HepG2 (cell line): ENCODE results near the gene PSMG3. TPM values are rescaled to one million over a fixed set of nuclear protein-coding genes. Genes with fewer than 3 reads are reported as not detected.

ENCODE experiments used
- HDAC1 ChIP-seq: sonication (generic); formaldehyde crosslinking; IDR thresholded peaks from 2 replicates; pipeline ENCODE4 v1.5.1; 2020; ENCODE audit warnings: mild to moderate bottlenecking, missing genetic modification reagents
- HOXD1 ChIP-seq: sonication (generic); formaldehyde crosslinking; IDR thresholded peaks from 2 replicates; pipeline ENCODE4 v1.5.0; 2020; ENCODE audit warnings: missing genetic modification reagents
- IRF2 ChIP-seq: IDR thresholded peaks from 2 replicates; pipeline ENCODE4 v1.6.1; 2018; ENCODE audit warnings: missing genetic modification reagents, missing compliant biosample characterization
- ISL2 ChIP-seq: sonication (generic); formaldehyde crosslinking; IDR thresholded peaks from 2 replicates; pipeline ENCODE4 v1.5.0; 2020; ENCODE audit warnings: missing genetic modification reagents
- KDM5A ChIP-seq: fragments of 200-600 bp; sonication (generic); IDR thresholded peaks from 2 replicates; pipeline ENCODE4 v1.7.0; 2018; ENCODE audit warnings: antibody characterized with exemption, mild to moderate bottlenecking, low read length, borderline replicate concordance
- KLF16 ChIP-seq, 2 experiments: sonication (generic) in 1 of 2; formaldehyde crosslinking in 1 of 2; IDR thresholded peaks; 2 replicates each; pipeline versions ENCODE4 v1.6.1 to v1.8.0; 2016 to 2023; ENCODE audit warnings: missing genetic modification reagents in 2 of 2, missing compliant biosample characterization in 1 of 2
- KMT2A ChIP-seq: sonication (generic); formaldehyde crosslinking; IDR thresholded peaks from 2 replicates; pipeline ENCODE4 v1.4.0; 2020; ENCODE audit warnings: missing genetic modification reagents
- MYC ChIP-seq: sonication (generic); formaldehyde crosslinking; IDR thresholded peaks from 2 replicates; pipeline ENCODE4 v1.9.0; 2021; ENCODE audit warnings: missing genetic modification reagents, borderline replicate concordance
- NFE2L2 ChIP-seq: fragments of 150-350 bp; IDR thresholded peaks from 2 replicates; pipeline ENCODE4 v1.6.1; 2014; ENCODE audit warnings: low read length
- NR2F2 ChIP-seq: IDR thresholded peaks from 2 replicates; pipeline ENCODE4 v1.6.1; 2012; ENCODE audit warnings: low read depth, inconsistent platforms, borderline replicate concordance
- SALL2 ChIP-seq: sonication (generic); formaldehyde crosslinking; IDR thresholded peaks from 2 replicates; pipeline ENCODE4 v1.8.1; 2023; ENCODE audit warnings: mild to moderate bottlenecking, missing genetic modification reagents, inconsistent platforms
- SMAD1 ChIP-seq: sonication (generic); formaldehyde crosslinking; IDR thresholded peaks from 2 replicates; pipeline ENCODE4 v1.4.0; 2020; ENCODE audit warnings: missing genetic modification reagents, low read depth, mild to moderate bottlenecking, borderline replicate concordance
- TFDP2 ChIP-seq: sonication (generic); formaldehyde crosslinking; IDR thresholded peaks from 2 replicates; pipeline ENCODE4 v1.4.0; 2020; ENCODE audit warnings: missing genetic modification reagents
- TGIF2 ChIP-seq: IDR thresholded peaks from 2 replicates; pipeline ENCODE4 v1.6.1; 2016; ENCODE audit warnings: control low read depth, missing compliant biosample characterization
- XRCC5 ChIP-seq: fragments of 200-400 bp; formaldehyde crosslinking; optimal IDR thresholded peaks from 2 replicates; pipeline ENCODE3; 2017; ENCODE audit warnings: mild to moderate bottlenecking, low read length
- YY1 ChIP-seq: IDR thresholded peaks from 2 replicates; pipeline ENCODE4 v1.6.1; 2011; ENCODE audit warnings: low read length, low read depth, moderate library complexity, mild to moderate bottlenecking; ENCODE audit not compliant: insufficient read depth, insufficient replicate concordance
- ZNF180 ChIP-seq: sonication (generic); formaldehyde crosslinking; IDR thresholded peaks from 2 replicates; pipeline ENCODE4 v1.4.0; 2020; ENCODE audit warnings: low read depth, missing genetic modification reagents, borderline replicate concordance
- ZNF232 ChIP-seq: sonication (generic); formaldehyde crosslinking; IDR thresholded peaks from 2 replicates; pipeline ENCODE4 v1.4.0; 2020; ENCODE audit warnings: missing genetic modification reagents, borderline replicate concordance
- ZNF317 ChIP-seq: sonication (generic); formaldehyde crosslinking; IDR thresholded peaks from 2 replicates; pipeline ENCODE4 v1.5.0; 2020; ENCODE audit warnings: mild to moderate bottlenecking, missing genetic modification reagents
- ZNF512B ChIP-seq: sonication (generic); formaldehyde crosslinking; IDR thresholded peaks from 2 replicates; pipeline ENCODE4 v1.5.1; 2020; ENCODE audit warnings: missing genetic modification reagents, mild to moderate bottlenecking, borderline replicate concordance
- ZNF609 ChIP-seq: sonication (generic); formaldehyde crosslinking; IDR thresholded peaks from 2 replicates; pipeline ENCODE4 v1.4.0; 2020; ENCODE audit warnings: mild to moderate bottlenecking, missing genetic modification reagents, borderline replicate concordance
- polyA plus RNA-seq, 8 experiments: library from polyadenylated mRNA; depleted of rRNA in 3 of 8; stranded (reverse) in 7 of 8; unstranded in 1 of 8; fragments of >200 nt; fragmentation: Illumina TruSeq in 4 of 8; extraction: Trizol in 4 of 8; gene quantifications; 2 replicates each; pipeline versions ENCODE4 v1.2.1 to v1.2.3, GENCODE V29; 2011 to 2016; ENCODE audit warnings: low read depth in 4 of 8, missing spikeins in 1 of 8, mixed read lengths in 1 of 8; ENCODE audit not compliant: insufficient read depth in 1 of 8
- total RNA-seq, 5 experiments: library from RNA; depleted of rRNA; stranded (reverse); fragments of >200 nt; fragmentation: Illumina TruSeq; extraction: Trizol; gene quantifications; 2 replicates each; pipeline ENCODE4 v1.2.3, GENCODE V29; 2016; ENCODE audit warnings: low read depth in 1 of 5

PSMG3 gene
- total and polyA plus RNA-seq, 2 of the 13 experiments (the other 11 are each of a cell fraction or from before 2014, with no cell fraction given), result 29.6 to 48.4 TPM

GRCh38 chr7:1536743-1537534 is 32.9 kb downstream of the PSMG3 start (continued):
- TF ChIP-seq TFDP2 (CRISPR knock-in tag), result peak; percentile 70
- peak; percentile 57; the same call in 1 of the 2 replicates for TF ChIP-seq KMT2A (CRISPR knock-in tag)
- TF ChIP-seq TGIF2 (CRISPR knock-in tag), result 0 out of 2 replicates have a peak, but pooled peaks have one; percentile 13
- peak; percentile 38 for TF ChIP-seq XRCC5
- TF ChIP-seq NR2F2, result peak; percentile 73
- TF ChIP-seq ZNF609 (CRISPR knock-in tag), result peak; percentile 50; the same call in 1 of the 2 replicates
- TF ChIP-seq SALL2, result 0 out of 2 replicates have a peak, but pooled peaks have one; percentile 10
- TF ChIP-seq YY1, result peak; percentile 63
- TF ChIP-seq KLF16 (CRISPR knock-in tag; IDR thresholded peaks at IDR 0.05), result peak in 1 of 2 experiments; percentile 86; a peak in 2 of 4 replicates
- peak; percentile 60; the same call in 1 of the 2 replicates for TF ChIP-seq ZNF317
- TF ChIP-seq KDM5A, result no peak
- 0 out of 2 replicates have a peak, but pooled peaks have one; percentile 49 for TF ChIP-seq ZNF512B
- peak; percentile 74 for TF ChIP-seq ISL2 (CRISPR knock-in tag)
- no peak for TF ChIP-seq ZNF180 (CRISPR knock-in tag)
- peak; percentile 67; the same call in 1 of the 2 replicates for TF ChIP-seq HOXD1 (CRISPR knock-in tag)
- TF ChIP-seq ZNF232 (CRISPR knock-in tag), result peak; percentile 69; the same call in 1 of the 2 replicates
- peak; percentile 87; the same call in 1 of the 2 replicates for TF ChIP-seq SMAD1 (CRISPR knock-in tag)
- no peak for TF ChIP-seq NFE2L2
- TF ChIP-seq MYC (CRISPR knock-in tag), result peak; percentile 61
- peak; percentile 99 for TF ChIP-seq HDAC1 (CRISPR knock-in tag)
- TF ChIP-seq IRF2 (CRISPR knock-in tag), result peak; percentile 81
